IMR-90 (cell line): ENCODE results near the gene CYYR1.

Experiments used
- BHLHE40 ChIP-seq: fragments of 150-350 bp; IDR thresholded peaks from 2 replicates; pipeline ENCODE4 v1.6.1; 2016; ENCODE audit warnings: mild to moderate bottlenecking, low read depth, low read length
- FOS ChIP-seq: fragments of 150-350 bp; IDR thresholded peaks from 2 replicates; pipeline ENCODE4 v1.6.1; 2016; ENCODE audit warnings: low read depth, low read length
- POLR2A ChIP-seq: IDR thresholded peaks from 2 replicates; pipeline ENCODE4 v1.6.1; 2012; ENCODE audit warnings: mild to moderate bottlenecking, low read depth, low read length
- TF ChIP-seq, protein P1 (sequence below): conservative IDR thresholded peaks from 2 replicates; pipeline ENCODE4 v1.5.1; 2012; ENCODE audit warnings: mild to moderate bottlenecking, low read depth, low read length, improper control_type of control experiment

DNA sequence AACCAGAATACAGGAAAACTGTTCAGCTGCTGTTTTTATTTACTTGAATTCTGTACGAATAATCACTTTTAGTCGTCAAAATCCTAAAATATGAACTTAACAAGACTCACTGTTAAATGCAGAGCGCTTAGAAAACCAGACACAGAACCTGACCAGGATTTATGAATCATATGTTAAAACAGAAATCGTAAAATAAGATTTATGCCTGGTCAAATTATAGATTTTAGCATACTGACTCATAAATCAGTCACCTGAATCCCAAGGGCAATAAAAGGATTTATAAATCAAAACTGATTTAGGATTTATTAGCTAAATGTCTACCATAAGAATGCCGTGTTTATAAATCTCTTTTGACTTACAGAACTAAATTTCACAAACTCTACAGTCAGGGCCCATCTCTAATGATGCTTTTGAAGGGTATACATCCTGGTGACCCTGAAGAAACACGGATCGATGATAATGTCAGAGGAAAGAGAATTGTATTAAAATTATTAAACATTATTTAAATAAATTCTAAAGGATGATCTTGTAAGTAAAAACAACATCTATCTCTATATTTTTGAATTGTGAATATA lies 28.8 kb downstream of the CYYR1 start:
- TF ChIP-seq FOS: no peak
- no peak for TF ChIP-seq POLR2A
- TF ChIP-seq, protein P1, sequence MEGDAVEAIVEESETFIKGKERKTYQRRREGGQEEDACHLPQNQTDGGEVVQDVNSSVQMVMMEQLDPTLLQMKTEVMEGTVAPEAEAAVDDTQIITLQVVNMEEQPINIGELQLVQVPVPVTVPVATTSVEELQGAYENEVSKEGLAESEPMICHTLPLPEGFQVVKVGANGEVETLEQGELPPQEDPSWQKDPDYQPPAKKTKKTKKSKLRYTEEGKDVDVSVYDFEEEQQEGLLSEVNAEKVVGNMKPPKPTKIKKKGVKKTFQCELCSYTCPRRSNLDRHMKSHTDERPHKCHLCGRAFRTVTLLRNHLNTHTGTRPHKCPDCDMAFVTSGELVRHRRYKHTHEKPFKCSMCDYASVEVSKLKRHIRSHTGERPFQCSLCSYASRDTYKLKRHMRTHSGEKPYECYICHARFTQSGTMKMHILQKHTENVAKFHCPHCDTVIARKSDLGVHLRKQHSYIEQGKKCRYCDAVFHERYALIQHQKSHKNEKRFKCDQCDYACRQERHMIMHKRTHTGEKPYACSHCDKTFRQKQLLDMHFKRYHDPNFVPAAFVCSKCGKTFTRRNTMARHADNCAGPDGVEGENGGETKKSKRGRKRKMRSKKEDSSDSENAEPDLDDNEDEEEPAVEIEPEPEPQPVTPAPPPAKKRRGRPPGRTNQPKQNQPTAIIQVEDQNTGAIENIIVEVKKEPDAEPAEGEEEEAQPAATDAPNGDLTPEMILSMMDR: no peak
- no peak for TF ChIP-seq BHLHE40
